ENCODE results near the gene TRAF3IP3.

- no peak for TF ChIP-seq EP300 (IDR thresholded peaks at IDR 0.05; ENCODE audit: borderline replicate concordance)
- TF ChIP-seq TCF12 (IDR thresholded peaks at IDR 0.05; ENCODE audit: low read depth) = no peak
- no peak for TF ChIP-seq CEBPB (IDR thresholded peaks at IDR 0.05)
- no peak for TF ChIP-seq EGR1 (IDR thresholded peaks at IDR 0.05)
- TF ChIP-seq REST (IDR thresholded peaks at IDR 0.05; ENCODE audit: low read depth) = no peak
- no peak for TF ChIP-seq ZBTB7A (IDR thresholded peaks at IDR 0.05; ENCODE audit: low read depth)
- TF ChIP-seq TAF1 (IDR thresholded peaks at IDR 0.05; ENCODE audit: low read depth) = no peak
- no peak for TF ChIP-seq CREB1 (IDR thresholded peaks at IDR 0.05; ENCODE audit: low read depth)
- no peak for TF ChIP-seq RAD21 (IDR thresholded peaks at IDR 0.05; ENCODE audit: low read depth)
- TF ChIP-seq NFIC (IDR thresholded peaks at IDR 0.05) = no peak
- TF ChIP-seq MAX (IDR thresholded peaks at IDR 0.05) = no peak
These were observed 13.5 kb downstream of the TRAF3IP3 start for GRCh38 chr1:209769171-209769904.
